Muscle of back (tissue), 11 donors: ENCODE data around the gene NGDN. TPM values are rescaled to one million over a fixed set of nuclear protein-coding genes. Genes with fewer than 3 reads are reported as not detected.

ENCODE experiments used
- DNase-seq, 3 donors: peaks; one replicate each; pipeline versions ENCODE4 v3.0.0 to v3.0.0-alpha.2; 2013
- polyA plus RNA-seq, 10 donors: library from polyadenylated mRNA; unstranded; fragments of 120-200 nt; gene quantifications; one replicate each; pipeline ENCODE4 v1.2.1, GENCODE V29; 2013; ENCODE audit not compliant: insufficient read length in 10 of 10

Gene NGDN
- polyA plus RNA-seq, 10 donors, result 33.5 to 44.0 (median 38.0) TPM

DNA sequence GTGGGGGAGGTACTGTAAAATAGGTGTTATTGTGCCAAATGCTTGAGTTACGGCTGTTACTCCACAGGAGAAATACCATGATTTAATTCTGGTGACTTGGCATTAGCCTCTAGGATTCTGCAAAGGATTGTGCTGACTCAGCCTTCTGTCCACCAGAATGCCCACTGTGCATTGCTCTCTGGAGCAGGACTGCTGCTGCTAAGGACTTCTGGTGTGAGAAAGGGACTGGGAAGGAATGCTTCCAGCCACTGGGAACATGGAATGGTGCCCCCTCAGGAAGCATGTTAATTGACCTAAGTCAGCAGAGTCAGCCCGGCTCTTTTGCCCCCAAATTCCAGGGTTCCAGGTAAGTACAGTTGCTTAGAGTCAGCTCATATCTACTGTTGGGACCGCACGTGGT lies 49.2 kb downstream of the NGDN start:
- DNase-seq, result no peak

GRCh38 chr14:23520899-23521533 lies 51.5 kb downstream of the NGDN start:
- DNase-seq, result no peak

DNA sequence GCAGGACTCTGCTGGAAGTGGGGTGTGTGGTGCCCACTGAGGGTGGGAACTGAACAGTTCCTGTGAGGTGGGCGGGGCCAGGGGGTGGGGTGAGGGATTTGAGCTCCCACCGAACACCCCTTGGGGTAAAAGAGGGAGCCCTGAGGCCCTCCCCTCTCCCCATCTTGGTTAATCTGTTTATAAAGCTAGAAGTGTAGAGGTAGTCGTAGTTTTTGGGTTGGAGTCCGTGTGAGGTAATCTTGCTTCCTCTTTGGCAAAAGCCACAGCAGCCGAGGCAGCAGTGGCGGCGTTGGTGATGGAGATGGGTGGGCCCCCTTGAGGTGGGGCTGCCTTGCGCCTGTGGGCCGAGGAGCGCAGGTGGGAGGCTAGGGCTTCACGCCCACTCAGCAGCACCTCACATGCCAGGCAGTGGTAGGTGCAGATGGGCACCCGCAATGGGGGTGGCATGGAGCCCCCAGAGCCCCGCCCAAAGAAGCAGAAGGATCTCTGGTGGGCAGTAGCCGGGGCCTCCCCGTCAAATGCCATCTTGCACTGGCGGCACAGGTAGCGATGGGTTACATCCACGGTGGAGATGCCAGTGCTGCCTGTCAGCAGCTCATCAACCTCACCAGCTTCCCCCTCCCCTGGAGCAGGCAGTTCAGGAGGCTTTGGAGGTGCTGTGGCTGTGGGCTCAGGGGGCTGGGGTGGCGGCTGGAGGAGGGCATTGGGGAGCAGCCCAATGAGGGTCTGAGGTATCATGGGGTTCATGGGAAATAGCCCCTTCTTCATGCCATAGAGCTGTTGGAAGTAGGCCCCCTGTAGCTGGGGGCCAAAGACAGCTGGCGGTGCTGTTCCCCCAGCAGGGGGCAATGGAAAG lies 52.5 kb downstream of the NGDN start:
- DNase-seq, result no peak

GRCh38 chr14:23522643-23523198 lies 53.2 kb downstream of the NGDN start:
- DNase-seq, result no peak

DNA sequence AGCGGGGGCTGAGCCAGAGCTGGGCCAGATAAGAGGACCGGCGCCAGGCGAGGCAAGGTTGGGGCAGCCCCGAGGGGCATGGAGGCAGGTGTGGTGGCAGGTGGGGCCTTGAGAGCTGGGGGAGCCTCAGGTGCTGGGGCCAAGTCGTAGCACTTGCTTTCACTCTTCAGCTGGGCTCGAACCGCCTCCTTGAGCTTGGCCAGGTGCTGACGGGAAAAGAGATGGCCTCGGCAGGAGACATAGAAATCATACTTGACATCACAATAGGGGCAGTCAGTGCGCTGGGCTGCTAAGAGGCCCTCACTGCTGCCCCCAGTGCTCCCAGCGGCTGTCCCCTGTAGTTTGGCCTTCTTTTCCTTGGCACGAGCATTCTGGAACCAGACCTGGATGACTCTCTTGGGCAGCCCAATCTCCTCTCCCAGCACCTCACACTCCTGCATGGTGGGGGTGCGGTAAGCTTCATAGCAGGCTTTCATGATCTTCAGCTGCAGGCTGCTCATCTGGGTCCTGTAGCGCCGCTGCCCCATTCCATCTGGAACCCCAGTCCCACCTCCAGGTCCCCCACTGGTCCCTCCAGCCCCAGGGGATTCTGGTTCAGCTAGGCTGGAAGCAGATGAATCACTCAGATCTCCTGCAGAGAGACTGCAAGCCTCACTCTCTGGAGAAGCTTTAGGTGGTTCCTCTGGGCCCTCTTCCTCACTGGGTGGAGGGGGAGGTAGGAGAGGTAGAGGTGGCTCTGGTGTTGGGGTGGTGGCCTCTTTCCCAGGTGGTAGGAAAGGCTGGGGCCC lies 53.9 kb downstream of the NGDN start:
- no peak for DNase-seq

DNA sequence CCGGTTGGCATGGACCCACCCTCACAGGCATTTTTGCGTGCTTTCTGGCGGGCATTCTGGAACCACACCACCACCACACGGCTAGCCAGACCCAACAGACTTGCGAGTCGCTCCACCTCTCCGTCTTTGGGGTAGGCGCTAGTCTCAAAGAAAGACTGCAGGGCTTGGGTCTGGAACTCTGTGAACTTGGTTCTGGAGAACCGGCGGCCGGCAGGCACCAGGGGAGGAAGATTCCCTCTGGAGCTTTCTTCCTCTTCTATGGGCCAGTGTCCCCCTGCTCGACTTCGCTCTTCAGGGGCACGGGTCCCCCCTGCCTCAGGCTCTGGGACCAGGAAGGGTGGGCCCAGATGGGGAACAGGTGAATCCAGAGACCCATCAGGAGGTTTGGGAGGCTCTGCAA lies 55.5 kb downstream of the NGDN start:
- DNase-seq, result no peak

DNA sequence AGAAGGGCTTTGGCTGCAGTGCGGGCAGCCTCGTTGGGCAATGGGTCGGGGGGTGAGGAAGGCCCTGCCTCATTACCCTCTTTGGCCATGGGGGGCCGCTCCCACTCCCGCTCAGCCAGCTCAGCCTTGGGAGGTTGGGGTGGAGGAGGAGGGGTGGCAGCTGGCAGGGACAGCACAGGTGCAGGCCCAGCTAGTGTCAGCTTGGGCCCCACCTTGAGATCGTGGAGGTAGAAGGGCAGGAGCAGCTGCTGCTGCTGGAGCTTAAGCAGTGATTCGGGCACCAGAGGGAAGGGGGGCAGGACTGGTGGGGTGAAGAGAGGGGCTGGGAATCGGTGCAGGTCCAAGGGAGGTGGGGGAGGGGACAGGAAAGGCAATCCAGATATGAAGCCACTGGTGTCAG lies 56.1 kb downstream of the NGDN start:
- DNase-seq, result no peak

Other genes starting within 250 kb of the NGDN start
- under 1 TPM in 3 of 10 donors, not detected in 7; 0.28 to 0.80 (median 0.35) TPM for gene RNF212B, start 231.8 kb upstream of the NGDN start, polyA plus RNA-seq
- 10 to 100 TPM in 5 of 10 donors, 1 to 10 TPM in 5; 8.1 to 11.5 (median 9.8) TPM for gene HOMEZ, start 183.6 kb upstream of the NGDN start, polyA plus RNA-seq
- gene PPP1R3E, start 166.8 kb upstream of the NGDN start, polyA plus RNA-seq, result 10 to 100 TPM in 8 of 10 donors, 1 to 10 TPM in 2; 9.4 to 24.3 (median 13.4) TPM
- gene BCL2L2, start 162.9 kb upstream of the NGDN start, polyA plus RNA-seq, result 10 to 100 TPM; 28.1 to 36.6 (median 30.8) TPM
- 100 to 1,000 TPM in 7 of 10 donors, 10 to 100 TPM in 3; 88.9 to 153 (median 105) TPM for gene PABPN1, start 148.2 kb upstream of the NGDN start, polyA plus RNA-seq
- 10 to 100 TPM; 15.7 to 27.6 (median 20.1) TPM for gene SLC22A17, start 116.8 kb upstream of the NGDN start, polyA plus RNA-seq
- 10 to 100 TPM; 36.1 to 52.0 (median 41.6) TPM for gene EFS, start 104.5 kb upstream of the NGDN start, polyA plus RNA-seq
- gene IL25, start 96.9 kb upstream of the NGDN start, polyA plus RNA-seq, result not detected
- 1 to 10 TPM in 8 of 10 donors, under 1 TPM in 2; 0.76 to 3.2 (median 2.1) TPM for gene CMTM5, start 92.7 kb upstream of the NGDN start, polyA plus RNA-seq
- gene MYH6, start 61.4 kb upstream of the NGDN start, polyA plus RNA-seq, result 10 to 100 TPM in 1 of 10 donors, 1 to 10 TPM in 9; 2.1 to 10.6 (median 5.5) TPM
- 1,000 to 10,000 TPM in 2 of 10 donors, 100 to 1,000 TPM in 8; 165 to 1,219 (median 676) TPM for gene MYH7, start 34.0 kb upstream of the NGDN start, polyA plus RNA-seq
- gene ZFHX2, start 82.1 kb downstream of the NGDN start, polyA plus RNA-seq, result 1 to 10 TPM; 1.4 to 2.9 (median 1.7) TPM
- gene THTPA, start 86.6 kb downstream of the NGDN start, polyA plus RNA-seq, result 10 to 100 TPM in 9 of 10 donors, 1 to 10 TPM in 1; 9.9 to 15.6 (median 12.0) TPM
- 10 to 100 TPM; 11.9 to 29.6 (median 17.6) TPM for gene AP1G2, start 98.1 kb downstream of the NGDN start, polyA plus RNA-seq
- 1 to 10 TPM in 6 of 10 donors, under 1 TPM in 4; 0.46 to 4.1 (median 1.2) TPM for gene JPH4, start 109.1 kb downstream of the NGDN start, polyA plus RNA-seq
- under 1 TPM in 7 of 10 donors, not detected in 3; 0.08 to 0.57 (median 0.17) TPM for gene DHRS2, start 166.7 kb downstream of the NGDN start, polyA plus RNA-seq